HEK293 (cell line): ENCODE measurements around the gene FAM124A.

ENCODE experiments used
- CTCF ChIA-PET: fragments of 350-600 bp; formaldehyde crosslinking; extraction: SDS; loops from one replicate; lab custom pipeline; 2021; ENCODE audit warnings: antibody characterized with exemption; lab: Yijun Ruan, JAX
- POLR2A ChIA-PET: fragments of 300-600 bp; formaldehyde crosslinking; extraction: SDS; loops from one replicate; lab custom pipeline; 2020; ENCODE audit warnings: antibody characterized with exemption, inconsistent platforms; lab: Yijun Ruan, JAX
- H3K27ac ChIP-seq: fragments of 200-500 bp; sonication (Bioruptor generic); 2 replicates; pipeline ENCODE4 v1.5.1; 2014; ENCODE audit warnings: low read depth, low read length, control low read depth, inconsistent platforms; ENCODE audit errors: extremely low read depth
- H3K36me3 ChIP-seq, 2 experiments: fragments of 200-500 bp in 1 of 2; sonication (Bioruptor generic) in 1 of 2; 1 replicate in 1 of 2; 2 replicates in 1 of 2; pipeline ENCODE4 v1.5.1; 2014 to 2017; ENCODE audit warnings: inconsistent platforms in 2 of 2, low read length in 2 of 2; ENCODE audit not compliant: control insufficient read depth in 2 of 2, insufficient read depth in 1 of 2
- H3K4me1 ChIP-seq: fragments of 200-500 bp; sonication (Bioruptor generic); 2 replicates; pipeline ENCODE4 v1.5.1; 2014; ENCODE audit warnings: mild to moderate bottlenecking, low read length, inconsistent platforms; ENCODE audit not compliant: control insufficient read depth, insufficient read depth
- H3K4me3 ChIP-seq: 2 replicates; pipeline ENCODE4 v1.5.1; 2011; ENCODE audit warnings: low read depth, mild to moderate bottlenecking, control low read depth, low read length, moderate library complexity
- H3K9me3 ChIP-seq: fragments of 200-500 bp; sonication (Bioruptor generic); 2 replicates; pipeline ENCODE4 v1.5.1; 2014; ENCODE audit warnings: low read depth, low read length, inconsistent platforms; ENCODE audit not compliant: control insufficient read depth, insufficient read depth
- BCL11A ChIP-seq: fragments of 450-650 bp; formaldehyde crosslinking; IDR thresholded peaks from 2 replicates; pipeline ENCODE4 v1.5.1; 2016; ENCODE audit warnings: low read depth, missing biosample characterization, missing genetic modification characterization
- FEZF1 ChIP-seq: fragments of 450-650 bp; formaldehyde crosslinking; IDR thresholded peaks from 2 replicates; pipeline ENCODE4 v1.5.1; 2016; ENCODE audit warnings: missing biosample characterization, missing genetic modification characterization
- GFI1B ChIP-seq: fragments of 450-650 bp; formaldehyde crosslinking; IDR thresholded peaks from 2 replicates; pipeline ENCODE4 v1.5.1; 2016; ENCODE audit warnings: missing biosample characterization, missing genetic modification characterization
- GLI2 ChIP-seq: fragments of 450-650 bp; formaldehyde crosslinking; IDR thresholded peaks from 2 replicates; pipeline ENCODE4; 2017; ENCODE audit warnings: missing biosample characterization, missing genetic modification characterization, low read depth, borderline replicate concordance
- HOXA7 ChIP-seq: sonication (generic); formaldehyde crosslinking; IDR thresholded peaks from 2 replicates; pipeline ENCODE4 v1.8.1; 2022; ENCODE audit warnings: missing genetic modification reagents, borderline replicate concordance
- KLF7 ChIP-seq: fragments of 450-650 bp; formaldehyde crosslinking; IDR thresholded peaks from 2 replicates; pipeline ENCODE4 v1.5.1; 2016; ENCODE audit warnings: missing biosample characterization, missing genetic modification characterization, borderline replicate concordance
- KLF9 ChIP-seq: fragments of 450-650 bp; formaldehyde crosslinking; IDR thresholded peaks from 2 replicates; pipeline ENCODE4 v1.5.1; 2016; ENCODE audit warnings: missing biosample characterization, missing genetic modification characterization, low read depth
- MYNN ChIP-seq: fragments of 450-650 bp; formaldehyde crosslinking; IDR thresholded peaks from 2 replicates; pipeline ENCODE4 v1.5.1; 2016; ENCODE audit warnings: missing biosample characterization, missing genetic modification characterization, borderline replicate concordance
- PRDM10 ChIP-seq: fragments of 450-650 bp; formaldehyde crosslinking; IDR thresholded peaks from 2 replicates; pipeline ENCODE4 v1.5.1; 2016; ENCODE audit warnings: missing biosample characterization, missing genetic modification characterization
- SP2 ChIP-seq: fragments of 450-650 bp; formaldehyde crosslinking; IDR thresholded peaks from 2 replicates; pipeline ENCODE4 v1.5.1; 2016; ENCODE audit warnings: missing biosample characterization, missing genetic modification characterization
- YY2 ChIP-seq: fragments of 450-650 bp; formaldehyde crosslinking; IDR thresholded peaks from 2 replicates; pipeline ENCODE4 v1.5.1; 2016; ENCODE audit warnings: missing biosample characterization, missing genetic modification characterization
- ZBTB17 ChIP-seq: fragments of 450-650 bp; formaldehyde crosslinking; IDR thresholded peaks from 2 replicates; pipeline ENCODE4 v1.5.1; 2016; ENCODE audit warnings: missing biosample characterization, missing genetic modification characterization
- ZBTB44 ChIP-seq: fragments of 450-650 bp; IDR thresholded peaks from 2 replicates; pipeline ENCODE4 v1.5.1; 2018; ENCODE audit warnings: missing biosample characterization, mild to moderate bottlenecking, missing genetic modification characterization
- ZNF112 ChIP-seq: fragments of 450-650 bp; formaldehyde crosslinking; IDR thresholded peaks from 2 replicates; pipeline ENCODE4 v1.5.0; 2017; ENCODE audit warnings: missing biosample characterization, missing genetic modification characterization
- ZNF133 ChIP-seq: fragments of 450-650 bp; formaldehyde crosslinking; IDR thresholded peaks from 2 replicates; pipeline ENCODE4 v1.5.1; 2016; ENCODE audit warnings: missing biosample characterization, missing genetic modification characterization
- ZNF157 ChIP-seq: fragments of 450-650 bp; formaldehyde crosslinking; IDR thresholded peaks from 2 replicates; pipeline ENCODE4 v1.5.1; 2016; ENCODE audit warnings: missing biosample characterization, missing genetic modification characterization
- ZNF221 ChIP-seq: fragments of 450-650 bp; formaldehyde crosslinking; IDR thresholded peaks from 2 replicates; pipeline ENCODE4 v1.5.1; 2017; ENCODE audit warnings: missing biosample characterization, missing genetic modification characterization, borderline replicate concordance
- ZNF302 ChIP-seq: fragments of 450-650 bp; formaldehyde crosslinking; IDR thresholded peaks from 2 replicates; pipeline ENCODE4 v1.5.1; 2016; ENCODE audit warnings: missing biosample characterization, missing genetic modification characterization, low read depth
- ZNF324 ChIP-seq: fragments of 450-650 bp; formaldehyde crosslinking; IDR thresholded peaks from 2 replicates; pipeline ENCODE4 v1.5.1; 2016; ENCODE audit warnings: missing biosample characterization, missing genetic modification characterization
- ZNF341 ChIP-seq: fragments of 450-650 bp; formaldehyde crosslinking; IDR thresholded peaks from 2 replicates; pipeline ENCODE4; 2016; ENCODE audit warnings: low read depth, missing biosample characterization, missing genetic modification characterization
- ZNF350 ChIP-seq: fragments of 450-650 bp; formaldehyde crosslinking; IDR thresholded peaks from 2 replicates; pipeline ENCODE4 v1.5.0; 2017; ENCODE audit warnings: missing biosample characterization, mild to moderate bottlenecking, missing genetic modification characterization
- ZNF394 ChIP-seq: fragments of 450-650 bp; formaldehyde crosslinking; IDR thresholded peaks from 2 replicates; pipeline ENCODE4 v1.5.1; 2016; ENCODE audit warnings: missing biosample characterization, missing genetic modification characterization, mild to moderate bottlenecking, moderate library complexity, borderline replicate concordance
- ZNF404 ChIP-seq: fragments of 450-650 bp; formaldehyde crosslinking; IDR thresholded peaks from 2 replicates; pipeline ENCODE4 v1.5.1; 2017; ENCODE audit warnings: missing biosample characterization, missing genetic modification characterization
- ZNF48 ChIP-seq: fragments of 450-650 bp; formaldehyde crosslinking; IDR thresholded peaks from 2 replicates; pipeline ENCODE4 v1.5.1; 2016; ENCODE audit warnings: missing biosample characterization, missing genetic modification characterization
- ZNF521 ChIP-seq: fragments of 450-650 bp; formaldehyde crosslinking; IDR thresholded peaks from 2 replicates; pipeline ENCODE4 v1.5.1; 2017; ENCODE audit warnings: missing biosample characterization, mild to moderate bottlenecking, missing genetic modification characterization
- ZNF555 ChIP-seq: fragments of 450-650 bp; formaldehyde crosslinking; conservative IDR thresholded peaks from 2 replicates; pipeline ENCODE4 v1.5.1; 2017; ENCODE audit warnings: missing biosample characterization, mild to moderate bottlenecking, missing genetic modification characterization, inconsistent platforms
- ZNF585B ChIP-seq: fragments of 450-650 bp; formaldehyde crosslinking; IDR thresholded peaks from 2 replicates; pipeline ENCODE4 v1.5.1; 2016; ENCODE audit warnings: missing biosample characterization, missing genetic modification characterization
- ZNF664 ChIP-seq: fragments of 450-650 bp; formaldehyde crosslinking; IDR thresholded peaks from 2 replicates; pipeline ENCODE4 v1.5.1; 2016; ENCODE audit warnings: missing biosample characterization, missing genetic modification characterization
- TF ChIP-seq, protein P1 (sequence below): IDR thresholded peaks from 2 replicates; pipeline ENCODE4 v1.6.1; 2011; ENCODE audit warnings: mild to moderate bottlenecking, low read depth, low read length, borderline replicate concordance
- TF ChIP-seq, protein P2 (sequence below): fragments of 450-650 bp; formaldehyde crosslinking; IDR thresholded peaks from 2 replicates; pipeline ENCODE4 v1.5.1; 2016; ENCODE audit warnings: missing biosample characterization, missing genetic modification characterization

Gene FAM124A

GRCh38 chr13:51318876-51319275 lies 96.7 kb downstream of the FAM124A start (continued):
- TF ChIP-seq KLF9 (no peak), ZNF521 (tag by site-specific recombination) (no peak), GLI2 (tag by site-specific recombination) (no peak), ZNF585B (tag by site-specific recombination) (no peak), ZNF664 (tag by site-specific recombination) (no peak), ZNF221 (tag by site-specific recombination) (no peak)
- TF ChIP-seq, protein P1, sequence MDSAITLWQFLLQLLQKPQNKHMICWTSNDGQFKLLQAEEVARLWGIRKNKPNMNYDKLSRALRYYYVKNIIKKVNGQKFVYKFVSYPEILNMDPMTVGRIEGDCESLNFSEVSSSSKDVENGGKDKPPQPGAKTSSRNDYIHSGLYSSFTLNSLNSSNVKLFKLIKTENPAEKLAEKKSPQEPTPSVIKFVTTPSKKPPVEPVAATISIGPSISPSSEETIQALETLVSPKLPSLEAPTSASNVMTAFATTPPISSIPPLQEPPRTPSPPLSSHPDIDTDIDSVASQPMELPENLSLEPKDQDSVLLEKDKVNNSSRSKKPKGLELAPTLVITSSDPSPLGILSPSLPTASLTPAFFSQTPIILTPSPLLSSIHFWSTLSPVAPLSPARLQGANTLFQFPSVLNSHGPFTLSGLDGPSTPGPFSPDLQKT = no peak

DNA sequence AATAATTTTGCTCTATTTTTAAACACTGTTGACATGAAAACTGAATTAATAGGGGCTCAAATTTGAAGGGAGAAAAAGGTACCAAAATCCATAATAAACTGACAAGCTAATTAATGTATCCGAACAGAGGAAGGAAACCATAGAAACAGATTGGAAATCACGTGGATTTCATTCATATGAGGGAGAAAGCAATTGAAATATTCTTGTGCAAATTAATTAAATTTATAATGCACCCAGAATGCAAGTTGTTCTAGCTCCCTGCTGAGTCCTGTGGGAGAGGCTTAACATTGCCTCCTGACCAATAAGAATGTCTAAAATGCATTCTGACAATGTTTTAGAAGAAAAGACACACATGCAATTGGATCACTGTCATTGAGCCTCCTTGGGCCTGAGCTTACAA lies 99.6 kb downstream of the FAM124A start:
- no peaks in the 10 kb centered on the region for H3K9me3 ChIP-seq
- no peaks in the 10 kb centered on the region for H3K4me1 ChIP-seq
- ChIA-PET CTCF (interaction anchor here (0.7 to 1.1 kb wide), 2 partner anchors 36 to 525 kb away, joined by 3 read pairs; no protein-coding TSS in a partner anchor), POLR2A (no interaction called here)
- H3K36me3 ChIP-seq = no peaks in the 10 kb centered on the region
- no peak overlapping the region for H3K27ac ChIP-seq
- no peak for TF ChIP-seq BCL11A (tag by site-specific recombination)
- no peak for TF ChIP-seq ZBTB44 (tag by site-specific recombination)
- TF ChIP-seq FEZF1 (tag by site-specific recombination) = no peak
- TF ChIP-seq KLF7 (tag by site-specific recombination) = no peak
- TF ChIP-seq ZNF555 = no peak
- no peak for TF ChIP-seq ZNF324 (tag by site-specific recombination)
- no peak for TF ChIP-seq HOXA7 (CRISPR knock-in tag)
- no peak overlapping the region for H3K4me3 ChIP-seq

- Histone ChIP-seq H3K36me3 (no peaks in the 10 kb centered on the region), H3K4me3 (no peak overlapping the region), H3K9me3 (no peaks in the 10 kb centered on the region), H3K4me1 (no peaks in the 10 kb centered on the region), H3K27ac (no peak overlapping the region)
- ChIA-PET POLR2A (no interaction called here), CTCF (no interaction called here)
- TF ChIP-seq MYNN (tag by site-specific recombination) (no peak), ZNF350 (tag by site-specific recombination) (no peak), ZNF394 (no peak), GFI1B (no peak), ZNF133 (tag by site-specific recombination) (no peak), YY2 (tag by site-specific recombination) (no peak), ZNF404 (tag by site-specific recombination) (no peak), ZNF302 (tag by site-specific recombination) (no peak), ZNF341 (tag by site-specific recombination) (no peak), ZNF48 (tag by site-specific recombination) (no peak), PRDM10 (no peak), ZBTB17 (no peak), ZNF157 (tag by site-specific recombination) (no peak), ZNF112 (tag by site-specific recombination) (no peak), SP2 (tag by site-specific recombination) (no peak)
- TF ChIP-seq, protein P2, sequence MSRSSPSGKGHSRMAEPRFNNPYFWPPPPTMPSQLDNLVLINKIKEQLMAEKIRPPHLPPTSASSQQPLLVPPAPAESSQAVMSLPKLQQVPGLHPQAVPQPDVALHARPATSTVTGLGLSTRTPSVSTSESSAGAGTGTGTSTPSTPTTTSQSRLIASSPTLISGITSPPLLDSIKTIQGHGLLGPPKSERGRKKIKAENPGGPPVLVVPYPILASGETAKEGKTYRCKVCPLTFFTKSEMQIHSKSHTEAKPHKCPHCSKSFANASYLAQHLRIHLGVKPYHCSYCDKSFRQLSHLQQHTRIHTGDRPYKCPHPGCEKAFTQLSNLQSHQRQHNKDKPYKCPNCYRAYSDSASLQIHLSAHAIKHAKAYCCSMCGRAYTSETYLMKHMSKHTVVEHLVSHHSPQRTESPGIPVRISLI (tag by site-specific recombination) = no peak
Observed at GRCh38 chr13:51322826-51323225, 100.6 kb downstream of the FAM124A start.
